HG02870 (cell line): ENCODE measurements around the gene CES1.
A peak's percentile ranks its signal among the peaks of the same experiment; 100 is the strongest.
"Not testable (repeated sequence)": the region's sequence is repeated elsewhere in the genome, so short reads cannot be mapped to it uniquely, and the experiment has no call there.

ENCODE experiments used
- ATAC-seq: cut with Tn5 transposase; IDR thresholded peaks from one replicate; pipeline ENCODE4 v1.9.1; 2021; ENCODE audit warnings: mild to moderate bottlenecking, moderate library complexity; ENCODE audit not compliant: unreplicated experiment

The CES1 gene

DNA sequence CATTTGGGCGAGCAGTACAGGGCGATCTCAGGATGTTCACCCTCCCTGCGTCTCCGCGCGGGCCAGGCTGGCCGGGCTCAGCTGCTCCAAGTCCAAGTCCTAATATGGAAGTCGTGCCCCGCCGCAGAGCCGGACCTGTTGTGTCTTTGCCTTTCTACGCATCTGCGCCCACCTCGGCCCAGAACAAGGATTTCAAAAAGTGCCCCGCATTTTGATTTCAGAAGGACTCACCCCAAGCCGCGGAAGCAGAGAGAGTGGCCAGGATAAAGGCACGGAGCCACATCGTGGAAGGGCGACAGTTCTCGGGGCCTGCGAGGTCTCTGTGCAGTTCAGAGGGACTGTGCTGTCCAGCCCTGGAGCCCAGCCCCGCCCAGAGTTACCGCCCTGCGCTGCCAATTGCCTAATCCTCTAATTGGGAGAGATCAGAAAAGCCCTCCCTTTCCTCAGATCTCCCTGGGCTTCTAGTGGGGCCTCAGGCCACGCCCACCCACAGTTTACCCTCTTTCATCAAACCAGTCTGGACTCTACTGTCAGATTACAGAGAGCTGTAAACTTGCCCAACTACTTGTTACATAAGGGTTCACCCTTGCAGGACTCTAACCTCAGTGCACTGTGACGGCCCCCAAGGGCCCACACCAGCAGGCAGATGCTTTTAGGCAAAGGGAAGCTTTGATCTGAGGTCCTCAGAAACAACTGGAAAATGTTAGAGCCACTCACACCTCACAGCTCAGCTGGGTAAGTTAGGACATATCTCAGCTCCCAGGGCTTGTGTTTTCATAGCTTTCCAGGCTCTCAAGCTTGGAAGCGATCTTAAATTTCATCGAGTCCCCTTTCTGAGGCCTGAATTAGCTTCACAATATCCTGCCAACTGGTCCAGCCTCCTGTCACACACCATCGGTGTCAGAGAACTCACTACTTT, at the start of gene CES1:
Gene CES1 (minus strand): TSS at position 324 of the 919 bp plus-strand sequence. CDS start 41 bp downstream, at position 283.
- ATAC-seq: no peak

DNA sequence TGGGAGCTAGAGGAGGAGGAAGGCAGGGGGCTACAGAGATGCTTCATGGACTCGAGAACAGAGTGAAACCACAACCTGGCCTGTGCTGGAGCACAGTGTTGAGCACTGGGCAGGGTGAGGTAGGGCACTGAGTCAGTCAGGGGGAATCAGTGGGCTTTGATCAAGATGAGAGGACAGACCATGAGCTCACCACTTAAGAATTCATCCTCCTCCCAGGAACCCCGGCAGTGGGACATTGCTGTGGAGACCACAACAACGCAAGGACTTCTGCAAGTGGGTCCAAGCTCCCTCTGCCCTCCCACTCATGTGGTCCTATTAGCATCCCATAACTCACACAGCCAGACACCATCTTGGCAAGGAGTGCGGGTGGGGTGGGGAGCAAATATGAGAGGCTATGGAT, 44.0 kb upstream of the CES1 start:
- no peak for ATAC-seq

DNA sequence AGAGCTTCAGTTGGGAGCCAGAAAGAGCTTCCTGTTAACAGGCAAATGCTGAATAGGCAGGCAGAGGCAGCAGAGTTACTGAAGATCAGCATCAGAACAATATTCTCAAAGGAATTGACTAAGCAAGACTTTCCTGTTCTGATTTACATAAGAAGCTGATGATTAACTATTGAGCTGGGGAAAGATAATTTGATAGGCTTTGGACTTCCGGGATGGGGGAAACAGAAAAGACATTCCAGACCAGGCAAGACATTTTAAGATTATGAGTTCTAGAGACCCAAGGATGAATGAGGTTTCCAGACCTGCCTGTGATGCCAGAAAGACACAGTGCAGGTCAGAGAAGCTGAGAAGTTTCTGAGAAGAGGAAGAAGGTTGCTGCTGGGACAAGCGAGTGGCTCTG, 42.4 kb upstream of the CES1 start, which contains the start of gene CES5A:
Gene CES5A (minus strand): TSS at position 101 of the 400 bp plus-strand sequence. CDS start 152 bp downstream, outside the sequence.
- no peak for ATAC-seq

DNA sequence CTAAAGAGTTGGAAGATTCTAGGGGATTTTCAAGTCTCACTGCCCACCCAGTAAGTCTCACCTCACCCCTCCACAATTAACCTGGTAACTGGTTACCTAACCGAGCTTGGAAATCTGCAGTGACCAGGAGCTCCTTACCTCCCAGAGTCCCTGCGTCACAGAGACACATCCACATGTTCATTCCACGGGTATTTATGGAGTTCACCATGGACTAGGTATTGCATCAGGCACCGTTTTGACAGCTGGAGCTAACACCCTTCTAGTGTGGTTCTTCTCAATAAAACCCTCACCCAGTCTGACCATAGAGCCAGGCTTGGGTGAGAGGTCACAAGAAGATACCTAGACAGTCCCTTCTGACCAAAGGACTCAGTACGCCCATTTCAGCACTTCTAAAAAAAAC, 40.2 kb upstream of the CES1 start:
- ATAC-seq: no peak

DNA sequence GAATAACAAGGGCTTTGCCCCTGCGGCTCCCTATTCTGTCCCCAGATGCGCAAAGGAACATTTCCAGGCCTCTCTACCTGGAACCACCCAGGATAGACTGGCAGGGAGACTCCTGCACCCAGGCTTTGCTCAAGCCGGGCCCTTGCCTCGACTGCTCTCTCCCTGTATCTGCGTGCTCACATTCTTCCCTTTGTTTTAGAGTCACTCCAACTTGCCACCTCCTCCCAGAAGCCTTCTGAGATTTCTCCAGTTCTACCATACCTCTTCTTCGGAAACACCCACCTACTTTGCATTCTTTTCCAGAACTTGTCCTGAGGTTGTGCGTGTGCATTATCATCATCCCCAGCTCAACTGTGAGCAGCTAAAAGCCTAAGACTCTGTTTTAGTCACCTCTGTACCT, 39.2 kb upstream of the CES1 start:
- ATAC-seq: no peak

DNA sequence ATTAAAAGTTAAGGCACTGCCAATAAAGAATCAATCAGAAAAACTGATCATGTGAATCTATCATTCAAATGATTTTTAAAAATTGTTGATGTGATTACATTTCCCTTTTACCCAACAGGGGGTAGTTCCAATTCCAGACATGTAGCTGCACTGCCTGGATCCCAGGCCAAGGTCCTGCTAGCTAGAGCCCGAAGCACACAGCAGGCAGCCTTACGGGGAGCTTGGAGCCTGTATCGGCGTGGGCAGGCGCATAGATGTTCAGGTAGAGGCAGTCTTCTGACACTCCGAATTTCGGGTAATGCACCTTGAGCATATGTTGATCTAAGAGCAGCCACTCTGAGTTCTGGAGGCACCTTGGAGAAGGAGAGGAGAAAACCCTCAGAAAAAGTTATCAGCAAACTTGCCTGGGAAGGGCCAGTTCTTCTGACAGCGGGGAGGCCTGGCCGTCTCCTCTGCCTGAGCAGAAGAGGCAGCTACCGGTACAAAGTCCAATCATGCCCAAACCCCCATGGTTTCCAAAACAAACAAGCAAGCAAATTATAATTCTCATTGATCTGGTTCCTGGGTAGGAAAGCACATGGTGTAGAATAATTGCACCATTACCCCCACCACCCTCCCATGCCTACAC, 38.6 kb upstream of the CES1 start:
- ATAC-seq: no peak

DNA sequence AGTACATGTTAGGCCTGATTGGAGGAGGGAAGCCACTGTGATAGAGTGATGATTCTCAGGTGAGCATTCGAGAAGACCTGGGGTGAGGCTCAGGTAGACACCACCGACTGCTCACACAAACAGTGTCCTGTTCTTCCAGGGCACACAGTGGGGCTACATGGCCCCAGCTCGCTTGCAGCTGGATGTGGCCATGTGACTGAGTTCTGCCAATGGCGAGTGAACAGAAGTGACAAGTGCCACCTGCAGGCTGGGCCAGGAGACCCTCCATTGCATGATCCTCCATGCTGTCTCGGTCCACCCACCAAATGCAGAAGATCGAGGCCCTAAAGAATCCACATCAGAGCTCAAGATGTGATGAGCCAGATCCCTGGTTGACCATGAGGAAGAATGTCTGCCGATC, 36.1 kb upstream of the CES1 start:
- ATAC-seq: no peak

DNA sequence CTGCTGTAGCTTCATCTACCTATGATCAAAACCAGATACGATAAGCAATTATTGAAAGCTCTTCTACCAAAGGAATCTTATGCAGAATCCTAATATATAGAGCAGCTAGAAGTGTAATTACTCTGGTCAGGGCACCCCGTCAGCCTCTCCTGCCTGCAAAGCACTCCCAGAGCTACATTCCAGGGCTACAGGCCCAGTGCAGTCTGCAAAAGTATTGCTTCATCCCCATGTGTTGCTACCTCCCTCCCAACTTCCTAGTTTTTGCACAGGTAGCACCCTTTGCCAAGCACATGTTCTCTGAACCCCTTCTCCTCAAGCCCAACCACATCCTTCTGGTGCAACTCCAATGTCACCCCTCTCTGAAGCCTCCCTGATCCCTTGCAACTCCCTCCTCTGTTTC, 35.2 kb upstream of the CES1 start:
- ATAC-seq: no peak

DNA sequence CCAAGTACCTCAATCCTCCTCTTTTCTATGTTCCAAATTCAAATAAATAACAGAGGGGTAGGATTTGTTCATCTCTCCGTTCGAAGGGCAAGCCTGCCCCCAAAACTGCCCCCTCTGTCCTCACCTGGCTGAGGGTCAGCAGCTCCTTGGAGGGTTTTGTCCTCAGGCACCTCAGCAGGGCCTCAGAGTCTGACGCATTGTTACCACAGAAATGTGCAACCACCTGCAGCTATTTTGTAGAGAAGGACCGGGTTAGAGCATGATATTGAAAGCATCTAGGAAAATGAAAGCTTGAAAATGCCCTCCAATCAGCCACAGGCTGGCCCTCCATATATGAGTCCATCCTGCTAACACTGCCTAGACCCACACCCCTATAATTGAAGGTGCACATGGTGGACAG, 28.4 kb upstream of the CES1 start:
- no peak for ATAC-seq

DNA sequence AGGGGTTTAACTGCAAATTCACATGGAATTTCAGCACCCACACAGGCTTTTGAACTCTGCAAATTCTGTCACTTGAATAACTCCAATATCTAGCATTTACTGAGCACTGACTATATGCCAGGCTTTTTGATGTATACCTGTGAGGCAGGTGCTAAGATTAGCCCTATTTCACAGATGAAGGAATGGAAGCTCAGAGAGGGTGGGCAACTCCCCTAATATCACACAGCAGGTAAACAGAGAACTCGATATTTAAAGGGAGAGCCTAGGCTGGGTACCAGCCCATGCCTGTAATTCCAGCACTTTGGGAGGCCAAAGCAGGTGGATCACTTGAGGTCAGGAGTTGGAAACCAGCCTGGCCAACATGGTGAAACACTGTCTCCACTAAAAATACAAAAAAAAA, 24.8 kb upstream of the CES1 start:
- ATAC-seq: not testable (repeated sequence)

DNA sequence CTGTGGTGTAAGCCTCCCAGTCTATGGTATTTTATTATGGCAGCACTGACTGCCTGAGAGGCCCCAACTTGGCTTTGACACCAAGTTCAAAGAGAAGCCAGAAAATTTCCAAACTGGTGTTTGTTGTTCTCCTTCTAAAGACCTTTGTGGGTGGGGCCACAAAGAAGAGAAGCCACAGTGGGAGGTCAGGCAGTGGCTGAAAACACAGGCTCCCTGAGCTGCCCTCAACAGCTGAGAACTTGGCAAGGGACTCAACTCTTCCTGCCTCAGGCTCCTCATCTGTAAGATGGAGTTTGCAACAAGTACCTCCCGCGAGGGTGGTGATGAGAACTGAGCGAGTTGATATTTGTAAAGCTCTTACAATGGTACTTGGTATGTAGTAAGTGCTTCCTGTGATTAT, 24.1 kb upstream of the CES1 start:
- no peak for ATAC-seq

DNA sequence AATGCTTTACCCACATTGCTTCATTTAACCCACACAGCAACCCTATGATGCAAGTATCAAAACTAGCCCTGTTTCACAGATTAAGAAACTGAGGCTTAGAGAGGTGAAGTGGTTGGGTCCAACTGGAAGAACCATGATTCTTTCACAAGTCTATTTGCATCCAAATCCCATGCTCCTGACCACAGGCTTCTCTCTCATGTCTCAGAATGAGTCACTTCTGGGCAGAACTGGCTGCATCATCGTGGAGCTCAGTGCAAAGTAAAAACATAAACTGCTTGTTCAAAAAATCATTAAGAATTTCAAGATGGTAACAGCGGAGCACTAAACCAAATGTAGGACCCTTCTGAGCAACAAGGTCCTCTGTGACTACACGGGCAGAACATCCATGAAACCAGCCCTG, 20.2 kb upstream of the CES1 start:
- no peak for ATAC-seq

DNA sequence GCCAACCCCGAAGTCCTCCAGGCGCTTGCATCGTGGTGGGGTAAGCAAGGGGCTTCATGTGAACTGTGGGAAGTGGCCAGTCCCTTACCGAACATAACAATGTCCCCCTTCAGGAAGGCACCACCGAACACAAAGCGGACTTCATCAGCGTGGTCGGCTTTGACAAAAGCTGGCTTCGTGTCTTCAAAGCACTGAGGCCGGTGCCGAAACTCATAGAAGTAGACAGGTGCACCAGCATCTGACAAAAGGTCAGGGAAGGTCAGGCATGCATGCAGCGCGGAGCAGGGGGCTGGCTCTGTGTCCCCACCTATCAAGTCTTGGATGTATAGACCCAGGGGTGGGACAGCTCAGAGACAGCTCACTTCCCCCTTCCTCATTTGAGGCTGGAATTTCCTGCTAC, 16.6 kb upstream of the CES1 start:
- no peak for ATAC-seq

DNA sequence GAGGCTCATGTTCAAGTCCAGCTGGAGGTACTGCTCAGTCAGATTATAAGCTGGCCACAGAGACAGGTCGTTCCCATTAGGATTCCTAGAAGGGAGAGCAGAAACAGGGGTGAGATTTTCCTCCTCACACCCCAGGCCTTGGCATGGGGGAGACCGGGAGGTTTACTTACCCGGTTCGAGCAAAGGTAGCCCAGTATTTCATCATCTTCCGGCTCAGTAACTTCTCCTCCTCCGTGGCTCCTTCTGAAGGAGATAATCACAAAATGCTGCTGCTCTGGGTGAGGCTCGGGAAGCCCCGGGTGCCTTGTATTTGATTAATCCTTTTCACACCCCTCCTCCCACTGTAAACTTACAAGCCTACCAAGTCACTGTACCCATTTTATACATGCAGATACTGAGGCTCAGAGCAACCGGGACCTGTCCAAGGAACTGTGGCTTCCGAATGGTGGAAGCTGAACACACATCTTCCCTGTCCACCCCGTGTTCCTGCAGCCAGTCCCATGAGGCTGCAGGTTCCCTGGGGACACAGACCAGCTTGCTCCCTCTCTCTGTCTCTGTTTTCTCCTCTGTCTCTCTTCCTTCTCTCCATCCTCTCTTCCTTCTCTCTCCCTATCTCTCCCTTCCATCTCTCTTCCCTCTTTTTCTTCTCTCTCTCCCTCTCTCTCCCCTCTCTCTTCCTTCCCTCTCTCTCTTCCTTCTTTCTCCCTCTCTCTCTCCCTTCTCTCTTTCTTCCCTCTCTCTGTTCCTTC, 13.9 kb upstream of the CES1 start:
- no peak for ATAC-seq

DNA sequence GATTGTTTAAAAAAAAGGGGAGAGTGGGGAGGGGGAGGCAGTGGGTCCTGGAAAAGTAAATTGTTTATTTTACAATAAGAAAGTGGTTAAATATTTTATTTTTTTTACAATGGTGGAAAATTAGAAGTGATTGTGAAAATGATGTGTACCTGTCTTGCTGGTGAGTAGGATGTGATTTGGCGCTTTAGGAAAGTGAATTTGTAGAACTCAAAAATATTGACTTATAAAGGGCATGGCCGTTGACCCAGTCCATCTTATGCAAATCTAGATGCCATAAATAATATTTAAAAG, 10.2 kb upstream of the CES1 start:
- no peak for ATAC-seq

DNA sequence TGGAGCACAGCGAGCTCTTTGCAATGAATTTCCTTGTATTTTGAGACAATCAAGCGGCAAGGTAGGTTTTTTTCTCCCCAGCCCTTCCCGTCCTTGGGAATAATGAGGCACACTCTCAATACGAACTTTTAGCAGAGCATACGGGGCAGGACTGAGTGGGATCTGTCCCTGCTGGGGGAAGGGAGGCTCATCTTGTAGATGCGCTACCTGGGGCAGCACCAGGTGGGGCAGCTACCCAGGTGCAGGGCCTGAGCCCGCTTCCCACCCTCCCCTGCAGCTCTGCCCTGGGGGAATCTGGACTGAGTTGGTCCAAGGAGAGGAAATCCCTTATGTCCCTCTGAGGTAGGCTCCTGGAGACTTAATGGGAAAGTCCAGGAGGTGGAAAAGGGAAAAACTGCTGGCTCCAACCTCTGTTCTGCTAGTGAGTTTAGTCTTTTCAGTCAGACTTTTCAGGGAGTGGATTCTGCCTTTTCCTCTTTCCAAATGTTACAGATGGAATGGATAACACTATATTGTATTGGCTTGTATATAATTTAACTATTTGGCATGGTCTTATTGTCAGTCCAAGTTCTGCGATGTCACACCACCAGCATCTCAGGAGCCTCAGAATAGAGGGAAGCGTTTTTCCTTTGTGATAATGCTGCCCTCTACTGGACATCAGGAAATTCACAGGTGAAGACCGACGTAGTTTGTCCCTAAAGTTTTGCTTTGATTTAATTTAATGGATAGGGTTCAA, 9.6 kb upstream of the CES1 start:
- no peak for ATAC-seq

DNA sequence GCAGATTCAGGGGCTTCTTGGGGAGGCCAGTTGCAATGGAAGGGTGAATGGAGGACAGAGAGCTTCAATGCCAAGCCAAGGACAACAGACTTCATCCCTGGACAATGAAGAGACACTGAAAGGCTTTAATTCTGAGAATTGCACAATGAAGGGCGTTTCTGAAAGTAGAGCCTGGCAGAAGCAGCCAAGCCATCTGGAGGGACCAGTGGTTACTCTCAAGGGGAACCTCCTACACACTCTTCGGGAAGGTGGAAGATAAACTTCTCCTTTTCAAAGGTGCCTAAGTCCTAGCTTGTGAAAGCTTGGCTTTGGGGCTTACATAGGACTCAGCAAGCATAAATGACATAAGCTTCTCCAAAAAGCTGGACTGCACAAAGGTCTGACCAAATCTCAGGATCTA, 6.2 kb upstream of the CES1 start:
- ATAC-seq: no peak

DNA sequence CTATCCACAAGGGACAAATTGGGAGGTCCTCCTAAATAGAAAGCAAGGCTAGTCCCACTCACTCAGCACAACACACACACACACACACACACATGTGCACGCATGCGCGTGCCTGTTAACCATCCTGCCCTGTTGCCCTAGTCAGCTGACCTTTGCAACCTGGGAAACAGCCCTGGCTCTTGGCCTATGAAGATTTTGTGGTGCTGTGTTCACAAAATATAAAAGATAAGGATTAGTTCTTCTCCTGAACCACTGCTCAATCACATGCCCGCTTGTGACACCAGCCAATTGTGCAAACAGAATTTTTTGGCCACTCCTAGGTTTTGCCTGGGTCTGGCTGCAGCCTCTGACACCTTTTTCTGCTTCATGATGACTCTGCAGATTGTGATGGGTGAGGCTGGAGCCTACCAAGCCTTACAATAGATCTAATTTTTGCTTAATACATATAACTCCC, 3.3 kb upstream of the CES1 start:
- ATAC-seq: no peak

DNA sequence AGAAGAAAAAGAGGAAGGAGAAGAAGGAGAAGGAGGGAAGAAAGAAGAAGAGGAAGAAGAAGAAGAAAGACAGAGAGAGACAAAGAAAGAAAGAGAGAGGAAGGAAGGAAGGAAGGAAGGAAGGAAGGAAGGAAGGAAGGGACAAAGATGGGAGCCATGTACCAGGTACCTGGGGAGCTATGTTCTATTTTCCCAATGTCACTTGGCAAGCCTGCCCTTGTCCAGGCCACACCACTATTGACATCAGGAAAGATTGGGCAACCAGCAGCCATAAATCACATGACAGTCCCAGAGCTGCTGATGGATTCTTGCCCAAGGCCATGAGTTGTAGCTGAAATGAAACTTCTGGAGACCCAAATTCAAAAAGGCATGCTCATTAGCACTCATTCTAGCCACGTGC, 2.7 kb upstream of the CES1 start:
- ATAC-seq: no peak

DNA sequence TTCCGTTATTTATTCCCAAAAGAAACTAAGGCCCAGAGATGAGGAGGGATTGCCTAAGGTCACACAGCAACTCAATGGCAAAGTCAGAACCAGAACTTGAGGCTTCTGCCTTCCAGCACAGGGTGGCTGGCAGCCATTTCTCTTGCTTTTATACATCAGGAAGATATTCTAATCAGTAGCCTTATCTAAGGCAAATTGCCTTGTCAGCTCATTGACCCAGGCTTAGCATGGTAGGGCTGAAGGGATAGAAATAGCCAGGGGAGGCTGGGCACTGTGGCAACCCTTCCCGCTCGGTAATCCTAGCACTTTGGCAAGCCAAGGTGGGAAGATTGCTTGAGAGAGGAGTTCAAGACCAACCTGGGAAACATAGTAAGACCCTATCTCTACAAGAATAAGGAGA, 2.3 kb upstream of the CES1 start:
- not testable (repeated sequence) for ATAC-seq

DNA sequence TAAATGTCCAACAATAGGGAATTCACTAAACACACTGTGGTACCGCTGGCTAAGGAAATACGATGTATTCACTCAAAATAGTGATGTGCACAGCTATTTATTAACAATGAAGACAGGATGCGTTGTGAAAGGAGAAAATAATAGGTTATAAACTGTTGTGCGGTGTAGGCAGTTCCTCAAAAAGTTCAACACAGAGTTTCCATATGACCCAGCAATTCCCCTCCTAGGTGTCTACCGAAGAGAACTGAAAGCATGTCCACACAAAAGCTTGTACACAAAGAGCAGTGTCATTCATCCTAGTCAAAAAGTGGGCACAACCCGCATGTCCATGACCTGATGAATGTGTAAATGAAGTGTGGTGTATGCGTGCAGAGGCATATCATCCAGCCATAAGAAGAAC, 1.2 kb upstream of the CES1 start:
- ATAC-seq: peak; percentile 91
